A549 treated with Mapracorat at 1 μM for 4 hours (cell line): ENCODE results near the gene PIGU. TPM values are rescaled to one million over a fixed set of nuclear protein-coding genes. Genes with fewer than 3 reads are reported as not detected.

ENCODE experiments used
- total RNA-seq: library from RNA; stranded (reverse); fragments of 200-300 nt; extraction: Qiagen RNA extraction; gene quantifications from 5 replicates; pipeline ENCODE4 v1.2.3, GENCODE V29; 2022

PIGU gene, protein sequence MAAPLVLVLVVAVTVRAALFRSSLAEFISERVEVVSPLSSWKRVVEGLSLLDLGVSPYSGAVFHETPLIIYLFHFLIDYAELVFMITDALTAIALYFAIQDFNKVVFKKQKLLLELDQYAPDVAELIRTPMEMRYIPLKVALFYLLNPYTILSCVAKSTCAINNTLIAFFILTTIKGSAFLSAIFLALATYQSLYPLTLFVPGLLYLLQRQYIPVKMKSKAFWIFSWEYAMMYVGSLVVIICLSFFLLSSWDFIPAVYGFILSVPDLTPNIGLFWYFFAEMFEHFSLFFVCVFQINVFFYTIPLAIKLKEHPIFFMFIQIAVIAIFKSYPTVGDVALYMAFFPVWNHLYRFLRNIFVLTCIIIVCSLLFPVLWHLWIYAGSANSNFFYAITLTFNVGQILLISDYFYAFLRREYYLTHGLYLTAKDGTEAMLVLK
- 25.9 to 30.0 TPM (median 27.5 TPM) in 5 replicates for total RNA-seq

DNA sequence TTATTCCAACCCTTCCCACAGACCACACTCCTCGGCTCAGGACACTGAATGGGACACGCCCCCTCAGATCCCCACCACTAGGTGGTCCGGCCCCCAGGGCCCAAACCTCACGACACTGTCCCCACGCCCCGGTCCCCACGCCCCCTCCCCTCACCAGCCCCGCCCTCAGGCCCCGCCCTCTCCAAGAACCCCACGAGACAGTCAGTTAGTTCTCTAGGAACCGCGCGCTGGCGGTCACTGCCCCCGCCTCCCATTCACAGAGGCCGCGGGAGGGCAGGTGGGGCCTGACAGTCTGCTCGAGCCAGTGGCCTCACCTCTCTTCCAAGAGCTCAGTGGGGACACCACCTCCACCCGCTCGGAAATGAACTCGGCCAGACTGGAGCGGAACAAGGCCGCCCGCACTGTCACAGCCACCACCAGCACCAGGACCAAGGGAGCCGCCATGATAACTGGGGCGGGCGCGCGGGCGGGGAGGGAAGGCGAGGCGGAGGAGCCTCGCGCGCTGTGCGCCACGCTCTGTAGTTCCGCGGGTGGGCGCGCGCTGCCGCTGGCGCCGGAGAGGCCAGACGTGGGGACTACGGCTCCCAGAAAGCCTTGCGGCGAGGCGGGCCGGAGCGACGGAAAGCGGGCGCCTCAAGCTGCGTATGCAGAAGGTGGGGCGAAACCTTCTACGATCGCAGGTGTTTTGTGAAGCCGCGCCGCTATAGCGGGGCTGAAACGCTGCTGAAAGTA is at the start of gene PIGU:
Gene PIGU, minus strand, starts transcription at position 451 of the 732 bp plus-strand sequence. Its CDS starts 7 bp downstream, at position 444.

DNA sequence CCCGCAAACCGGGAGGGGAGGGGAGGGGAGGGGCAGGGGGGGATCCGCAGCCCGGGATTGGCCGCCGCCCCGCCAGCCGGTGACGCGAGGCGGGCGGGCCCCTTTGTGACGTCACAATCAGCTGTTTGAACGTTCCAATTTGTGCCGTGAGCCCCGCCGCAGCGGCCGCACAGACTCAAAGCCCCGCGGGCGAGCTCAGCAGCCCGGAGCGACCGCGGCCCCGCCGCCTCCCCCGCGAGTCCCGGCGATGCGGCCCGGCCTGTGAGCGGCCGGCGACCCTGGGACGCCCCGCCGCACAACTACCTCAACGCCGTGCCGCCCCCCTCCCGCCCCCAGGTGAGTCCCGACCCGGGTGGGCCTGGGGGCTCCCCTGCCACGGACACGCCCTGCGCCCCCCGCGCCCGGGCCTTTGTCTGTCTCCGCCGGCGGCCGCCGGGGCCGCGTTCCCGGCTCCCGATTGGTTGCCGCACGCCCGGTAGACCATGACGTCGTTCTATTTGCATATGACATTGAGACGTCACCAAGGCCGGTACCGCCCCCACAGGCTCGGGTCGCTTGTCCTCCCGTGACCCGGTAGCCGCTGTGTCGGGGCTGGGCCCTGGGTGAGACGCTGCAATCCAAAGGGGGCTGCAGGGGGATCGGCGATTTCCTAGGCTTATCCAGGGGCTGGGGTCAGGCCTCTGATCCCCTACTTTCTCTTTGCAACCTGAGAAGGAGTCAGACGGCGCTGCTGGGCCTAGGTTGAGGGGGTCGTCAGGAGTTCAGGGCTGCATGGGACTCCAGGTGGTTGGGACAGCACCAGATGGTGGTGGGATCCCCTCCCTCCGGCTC is 27.5 kb upstream of the PIGU start, which contains the start of gene TP53INP2:
Gene TP53INP2, plus strand, starts transcription at position 168 of the 831 bp plus-strand sequence. CDS start 4,396 bp downstream, outside the sequence.

GRCh38 chr20:34558320-34559218 is 118.3 kb downstream of the PIGU start, which contains the start of gene MAP1LC3A:
TSS of gene MAP1LC3A (plus strand) at chr20:34558718. CDS start at chr20:34558869, 151 bp downstream.

DNA sequence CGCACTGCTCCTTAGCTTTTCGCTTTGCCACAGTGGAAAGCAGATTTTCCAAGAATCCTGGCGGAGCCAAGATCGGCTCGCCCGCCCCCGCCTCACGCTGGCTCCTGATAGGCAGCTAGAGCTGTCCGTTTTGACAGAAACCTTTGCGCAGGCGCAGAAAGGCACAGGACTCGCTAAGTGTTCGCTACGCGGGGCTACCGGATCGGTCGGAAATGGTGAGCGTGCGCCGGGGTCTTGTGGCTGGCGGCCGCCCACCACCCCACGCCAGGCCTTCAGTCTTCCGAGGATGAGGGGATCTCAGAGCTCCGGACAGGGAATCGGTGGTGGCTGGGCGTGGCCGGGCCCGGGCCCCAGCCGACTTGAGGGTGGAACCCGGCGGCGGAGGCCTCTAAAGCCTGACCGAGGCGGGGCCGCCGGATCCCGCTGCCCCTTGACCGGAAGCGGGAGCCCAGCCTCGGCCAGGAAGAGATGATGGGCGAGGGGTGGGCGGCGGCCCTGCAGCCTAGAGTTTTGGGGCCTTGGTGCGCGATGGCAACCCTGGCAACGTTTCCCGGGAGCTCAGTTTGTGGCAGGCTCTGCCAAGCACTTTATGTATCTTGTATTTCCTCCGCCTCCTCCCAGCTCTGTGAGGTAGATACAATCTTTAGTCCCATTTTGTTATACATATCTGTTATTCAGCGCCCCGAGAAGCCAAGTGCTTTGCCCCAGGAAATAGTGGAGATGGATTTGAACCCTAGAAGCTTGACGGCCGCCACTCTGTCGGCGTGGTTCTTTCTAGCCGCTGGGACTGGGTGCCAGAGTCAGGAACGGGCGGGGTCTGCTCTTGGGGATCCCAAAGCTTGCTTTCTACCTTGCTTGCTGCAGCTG is 160.4 kb downstream of the PIGU start, which contains the start of gene DYNLRB1:
Gene DYNLRB1, plus strand, starts transcription at position 176 of the 867 bp plus-strand sequence. Its CDS starts 37 bp downstream, at position 213.

Other genes starting within 250 kb of the PIGU start
- 217 to 259 TPM (median 234 TPM) in 5 replicates for gene DYNLRB1, start 160.7 kb downstream of the PIGU start, total RNA-seq
- 19.2 to 32.0 TPM (median 25.2 TPM) in 5 replicates for gene MAP1LC3A, start 118.4 kb downstream of the PIGU start, total RNA-seq
- gene TP53INP2, start 27.3 kb upstream of the PIGU start, total RNA-seq, result 6.9 to 9.2 TPM (median 7.8 TPM) in 5 replicates
- gene NCOA6, start 148.6 kb upstream of the PIGU start, total RNA-seq, result 18.4 to 21.7 TPM (median 19.9 TPM) in 5 replicates
- 6.6 to 8.5 TPM (median 7.1 TPM) in 5 replicates for gene GGT7, start 195.8 kb upstream of the PIGU start, total RNA-seq
- 8.7 to 11.2 TPM (median 9.1 TPM) in 5 replicates for gene ACSS2, start 199.5 kb upstream of the PIGU start, total RNA-seq